Activated CD8-positive, alpha-beta T cell treated with anti-CD3 and anti-CD28 coated beads for 36 hours (primary cell): ENCODE data around the gene GINS3. TPM values are rescaled to one million over a fixed set of nuclear protein-coding genes. Genes with fewer than 3 reads are reported as not detected.

Experiments
- ATAC-seq: fragments of 200-7000 bp; cut with Tn5 transposase; one replicate; pipeline ENCODE4 v1.10.0; 2021; ENCODE audit warnings: mild to moderate bottlenecking, moderate library complexity
- CTCF ChIA-PET: fragments of 350-600 bp; sonication (Branson Sonifier 250); formaldehyde crosslinking; loops from one replicate; lab custom pipeline; 2021; ENCODE audit warnings: antibody characterized with exemption; lab: Charles Lee
- POLR2A ChIA-PET: fragments of 350-600 bp; sonication (Branson Sonifier 250); formaldehyde crosslinking; loops from one replicate; lab custom pipeline; 2021; ENCODE audit warnings: antibody characterized with exemption; lab: Charles Lee
- DNase-seq: peaks from one replicate; pipeline ENCODE4 v3.0.0-alpha.2; 2020
- H3K27ac Mint-ChIP-seq: one replicate; pipeline ENCODE4 v1.8.0; 2021; ENCODE audit warnings: mild to moderate bottlenecking, mixed read lengths
- H3K27me3 Mint-ChIP-seq: one replicate; pipeline ENCODE4 v1.8.0; 2021; ENCODE audit warnings: mixed read lengths
- H3K36me3 Mint-ChIP-seq: one replicate; pipeline ENCODE4 v1.8.0; 2021; ENCODE audit warnings: low read depth, mixed read lengths
- H3K4me1 Mint-ChIP-seq: one replicate; pipeline ENCODE4 v1.8.0; 2021; ENCODE audit warnings: low read depth, mixed read lengths
- H3K4me3 Mint-ChIP-seq: one replicate; pipeline ENCODE4 v1.8.0; 2021; ENCODE audit warnings: mild to moderate bottlenecking, moderate library complexity, mixed read lengths
- H3K9me3 Mint-ChIP-seq: one replicate; pipeline ENCODE4 v1.8.0; 2021; ENCODE audit warnings: mixed read lengths
- CTCF ChIP-seq: fragments of 200-600 bp; IDR thresholded peaks from one replicate; pipeline ENCODE4 v1.8.0; 2022; ENCODE audit warnings: antibody characterized with exemption, mild to moderate bottlenecking
- intact Hi-C: fragments of 100-400 bp; cut with micrococcal nuclease; formaldehyde crosslinking; loops from one replicate; pipeline ENCODE4 v1.10.0; 2022
- total RNA-seq, 2 experiments: library from RNA; stranded (reverse); gene quantifications; one replicate each; pipeline ENCODE4 v1.2.3, GENCODE V29; 2021

GINS3 gene
- total RNA-seq, 2 experiments from 2014 or later, result 16.0 to 18.1 TPM

GRCh38 chr16:58422809-58423208, 30.5 kb downstream of the GINS3 start:
- POLR2A ChIA-PET, result no interaction called here
- Mint-ChIP-seq H3K27me3 (peaks cover 5% of the 10 kb centered on the region), H3K9me3 (no peaks in the 10 kb centered on the region), H3K4me1 (peaks cover 17% of the 10 kb centered on the region), H3K36me3 (no peaks in the 10 kb centered on the region), H3K27ac (no peak overlapping the region), H3K4me3 (no peak overlapping the region)
- intact Hi-C loops, result no loop called here
- DNase-seq (no peak), ATAC-seq (no peak)
- CTCF ChIA-PET, result no interaction called here
- no peak for TF ChIP-seq CTCF

GRCh38 chr16:58425245-58425644, 33.0 kb downstream of the GINS3 start:
- POLR2A ChIA-PET, result no interaction called here
- intact Hi-C loops, result no loop called here
- Mint-ChIP-seq H3K27ac (no peak overlapping the region), H3K27me3 (peaks cover 6% of the 10 kb centered on the region), H3K9me3 (no peaks in the 10 kb centered on the region), H3K36me3 (no peaks in the 10 kb centered on the region), H3K4me3 (no peak overlapping the region), H3K4me1 (peaks cover 17% of the 10 kb centered on the region)
- TF ChIP-seq CTCF, result no peak
- no peak for ATAC-seq
- no peak for DNase-seq
- CTCF ChIA-PET, result interaction anchor here (4.2 kb wide), 1 partner anchor 89 kb away, joined by 13 read pairs; no protein-coding TSS in a partner anchor

GRCh38 chr16:58425756-58426494, 33.7 kb downstream of the GINS3 start:
- intact Hi-C loops, result no loop called here
- Mint-ChIP-seq H3K4me3 (no peak overlapping the region), H3K27me3 (peaks cover 8% of the 10 kb centered on the region), H3K9me3 (no peaks in the 10 kb centered on the region), H3K36me3 (no peaks in the 10 kb centered on the region), H3K4me1 (peaks cover 17% of the 10 kb centered on the region), H3K27ac (no peak overlapping the region)
- DNase-seq (peak; percentile 72), ATAC-seq (peak; percentile 91)
- POLR2A ChIA-PET, result no interaction called here
- CTCF ChIA-PET, result interaction anchor here (1.1 to 4.2 kb wide), 2 partner anchors 14 to 89 kb away, joined by 3 to 13 read pairs; no protein-coding TSS in a partner anchor
- no peak for TF ChIP-seq CTCF

GRCh38 chr16:58426966-58427365, 34.7 kb downstream of the GINS3 start:
- H3K9me3 Mint-ChIP-seq, result no peaks in the 10 kb centered on the region
- peaks cover 8% of the 10 kb centered on the region for H3K27me3 Mint-ChIP-seq
- DNase-seq (no peak), ATAC-seq (no peak)
- peaks cover 17% of the 10 kb centered on the region for H3K4me1 Mint-ChIP-seq
- intact Hi-C loops, result no loop called here
- POLR2A ChIA-PET, result interaction anchor here (1.0 kb wide), 1 partner anchor 35 kb away, joined by 3 read pairs; the partner anchor contains the start of gene GINS3
- H3K4me3 Mint-ChIP-seq, result no peak overlapping the region
- H3K27ac Mint-ChIP-seq, result no peak overlapping the region
- CTCF ChIA-PET, result interaction anchor here (1.1 to 4.2 kb wide), 2 partner anchors 15 to 90 kb away, joined by 3 to 13 read pairs; no protein-coding TSS in a partner anchor
- TF ChIP-seq CTCF, result no peak
- no peaks in the 10 kb centered on the region for H3K36me3 Mint-ChIP-seq
